ENCODE measurements around the gene TOGARAM1.

- peak in 1 of 6 experiments; percentile 5 for TF ChIP-seq CTCF (IDR thresholded peaks at IDR 0.05)
- TF ChIP-seq POLR2A (IDR thresholded peaks at IDR 0.05), result no peak
These were observed 142.6 kb downstream of the TOGARAM1 start for GRCh38 chr14:45104561-45104960.

Data from Peyer's patch (tissue), 4 donors.